GM19035 (cell line): ENCODE results near the gene TMEM125.

Source experiments
- ATAC-seq: cut with Tn5 transposase; IDR thresholded peaks from one replicate; pipeline ENCODE4 v1.9.1; 2021; ENCODE audit not compliant: unreplicated experiment

The TMEM125 gene

DNA sequence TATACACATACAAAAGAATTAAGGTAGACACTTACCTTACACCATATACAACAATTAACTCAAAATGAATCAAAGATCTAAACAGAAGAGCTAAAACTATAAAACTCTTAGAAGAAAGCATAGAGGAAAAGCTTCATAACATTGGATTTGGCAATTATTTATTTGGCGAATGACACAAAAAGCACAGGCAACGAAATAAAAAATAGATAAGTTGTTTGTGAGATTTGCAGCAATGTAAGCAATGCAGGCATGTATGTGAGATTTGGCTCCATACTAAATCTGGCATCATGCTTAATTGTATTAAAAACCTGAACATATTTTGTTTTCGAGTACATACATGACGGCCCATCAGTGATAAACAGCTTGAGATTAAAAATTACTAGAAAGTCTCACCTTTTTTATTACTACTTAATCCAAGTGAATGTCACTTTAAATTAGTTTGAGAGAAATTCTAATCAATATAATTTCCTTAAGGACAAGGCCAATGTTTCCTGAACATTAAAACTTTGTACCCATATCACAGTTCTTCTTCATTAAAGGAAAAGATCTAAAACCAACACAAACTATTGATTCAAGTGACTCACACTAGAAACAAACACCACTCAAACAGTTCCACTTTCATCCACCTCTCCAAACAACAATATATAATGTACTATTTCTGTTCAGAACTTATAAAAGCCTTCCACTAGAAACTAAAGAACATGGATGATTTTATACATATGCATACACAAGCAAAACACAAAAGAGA lies 23.1 kb upstream of the TMEM125 start:
- no peak for ATAC-seq

DNA sequence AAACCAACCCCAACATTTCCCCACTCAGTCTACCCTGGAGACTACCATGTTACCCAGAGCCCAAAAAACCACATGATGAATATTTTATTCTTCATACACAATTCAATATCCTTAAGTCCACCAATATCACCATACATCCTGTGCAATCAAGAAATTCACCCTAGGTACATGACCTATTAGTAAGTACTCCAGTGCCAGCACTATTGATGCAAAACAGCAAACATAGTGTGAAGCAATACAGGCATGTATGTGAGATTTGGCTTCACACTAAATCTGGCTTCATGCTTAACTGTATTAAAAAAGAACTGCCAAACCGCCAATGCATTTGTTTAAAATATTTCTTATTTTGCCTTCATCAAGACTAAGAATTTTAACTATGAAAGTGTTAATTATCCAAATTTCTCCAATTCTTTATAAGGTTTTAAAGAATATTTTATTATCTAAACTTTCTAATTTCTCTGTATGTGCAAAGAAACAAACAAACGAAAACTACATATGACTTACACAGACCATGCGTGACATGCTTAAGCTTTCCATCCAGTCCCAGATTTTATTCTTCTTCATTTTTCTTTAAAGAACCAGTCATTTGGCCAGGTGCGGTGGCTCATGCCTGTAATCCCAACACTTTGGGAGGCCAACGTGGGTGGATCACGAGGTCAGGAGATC lies 22.4 kb upstream of the TMEM125 start:
- ATAC-seq = no peak

DNA sequence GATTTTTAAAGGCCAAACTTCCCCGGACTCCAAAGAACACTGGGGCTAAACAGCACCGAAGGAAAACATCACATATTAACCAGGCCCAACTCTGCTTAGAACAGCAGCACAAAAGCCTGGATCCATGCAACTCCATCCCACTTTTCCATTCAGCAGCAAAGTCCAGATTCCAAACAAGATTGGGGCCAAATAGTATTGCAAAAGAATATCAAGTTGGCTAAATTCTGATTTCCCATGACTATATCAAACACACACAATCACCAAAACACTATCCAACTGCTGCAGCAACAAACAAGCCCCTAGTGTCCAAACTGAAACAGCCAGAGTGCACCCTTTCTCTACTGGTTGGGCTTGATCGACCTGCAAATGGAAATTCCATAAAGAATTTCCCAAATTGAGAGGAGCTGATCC lies 19.4 kb upstream of the TMEM125 start:
- ATAC-seq = no peak

DNA sequence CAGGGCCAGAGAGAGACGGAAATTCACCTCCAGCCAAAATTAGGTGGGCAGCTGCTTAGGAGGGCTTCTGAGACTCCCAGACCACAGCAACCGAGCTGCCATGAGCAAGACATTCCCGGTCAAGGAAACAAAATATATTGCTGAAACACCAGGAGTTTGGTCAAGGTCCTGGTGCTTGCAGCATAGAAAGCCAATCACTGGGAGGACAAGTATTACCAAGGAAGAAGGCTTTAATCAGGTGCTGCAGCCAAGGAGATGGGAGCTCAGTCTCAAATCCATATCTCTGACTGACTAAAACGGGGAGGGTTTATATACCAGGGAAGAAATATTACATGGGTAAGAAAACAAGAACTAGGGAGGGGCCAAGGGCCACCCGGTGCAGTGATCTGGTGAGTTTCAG lies 18.8 kb upstream of the TMEM125 start:
- ATAC-seq = no peak

DNA sequence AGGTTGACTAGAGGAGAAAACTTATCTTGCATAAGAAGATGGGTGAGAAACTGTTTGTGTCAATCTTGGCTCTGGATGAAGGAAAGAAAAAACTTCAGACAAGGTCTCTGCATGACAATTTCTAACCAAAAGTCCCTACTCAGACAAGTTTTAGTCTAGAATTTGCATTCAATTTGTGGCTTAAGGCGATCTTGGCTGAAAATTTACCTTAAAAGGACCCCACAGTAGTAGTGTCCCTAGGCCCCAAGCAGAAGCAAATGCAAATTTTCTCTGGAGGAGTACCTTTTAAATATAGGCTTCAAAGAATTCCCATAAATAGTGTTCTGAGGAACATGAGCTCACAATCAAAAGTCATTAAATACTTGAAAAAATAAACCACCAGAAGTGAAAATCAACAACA lies 17.6 kb upstream of the TMEM125 start:
- ATAC-seq = no peak

DNA sequence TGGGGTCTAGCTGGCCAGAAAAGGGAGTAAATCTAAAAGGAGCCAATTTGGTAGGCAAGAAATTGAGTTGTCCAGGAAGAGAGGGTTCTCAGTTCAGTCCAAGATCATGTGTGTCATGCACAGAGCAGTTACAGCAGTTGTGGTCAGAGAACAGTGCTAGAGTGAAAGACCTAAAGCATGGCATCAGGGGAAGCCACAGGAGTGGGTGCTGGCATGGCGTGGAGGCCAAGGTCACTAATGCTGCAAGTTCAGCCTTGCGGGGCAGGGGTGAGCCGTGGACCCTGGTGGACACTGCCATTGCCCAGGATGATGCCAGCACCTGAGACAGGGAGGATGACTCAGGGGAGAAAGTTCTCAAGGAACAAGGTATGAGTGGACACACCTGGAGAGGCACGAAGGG lies 16.6 kb upstream of the TMEM125 start:
- ATAC-seq = no peak

DNA sequence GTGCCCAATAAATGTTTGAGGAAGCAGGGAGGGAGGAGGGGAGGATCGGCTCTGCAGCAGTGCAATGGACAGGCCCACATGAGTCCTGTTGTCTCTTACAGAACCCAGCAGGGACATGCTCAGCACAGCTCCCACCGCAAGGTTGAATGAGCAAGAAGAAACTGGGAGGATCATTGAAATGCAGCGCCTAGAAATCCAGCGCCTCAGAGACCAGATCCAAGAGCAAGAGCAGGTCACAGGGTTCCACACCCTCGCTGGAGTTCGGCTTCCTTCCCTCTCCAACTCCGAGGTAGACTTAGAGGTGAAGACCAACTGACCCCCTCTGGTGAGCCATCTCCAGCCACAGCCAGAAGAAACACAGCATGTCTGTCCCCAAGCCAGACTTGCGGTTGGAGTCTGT lies 15.9 kb upstream of the TMEM125 start:
- no peak for ATAC-seq

DNA sequence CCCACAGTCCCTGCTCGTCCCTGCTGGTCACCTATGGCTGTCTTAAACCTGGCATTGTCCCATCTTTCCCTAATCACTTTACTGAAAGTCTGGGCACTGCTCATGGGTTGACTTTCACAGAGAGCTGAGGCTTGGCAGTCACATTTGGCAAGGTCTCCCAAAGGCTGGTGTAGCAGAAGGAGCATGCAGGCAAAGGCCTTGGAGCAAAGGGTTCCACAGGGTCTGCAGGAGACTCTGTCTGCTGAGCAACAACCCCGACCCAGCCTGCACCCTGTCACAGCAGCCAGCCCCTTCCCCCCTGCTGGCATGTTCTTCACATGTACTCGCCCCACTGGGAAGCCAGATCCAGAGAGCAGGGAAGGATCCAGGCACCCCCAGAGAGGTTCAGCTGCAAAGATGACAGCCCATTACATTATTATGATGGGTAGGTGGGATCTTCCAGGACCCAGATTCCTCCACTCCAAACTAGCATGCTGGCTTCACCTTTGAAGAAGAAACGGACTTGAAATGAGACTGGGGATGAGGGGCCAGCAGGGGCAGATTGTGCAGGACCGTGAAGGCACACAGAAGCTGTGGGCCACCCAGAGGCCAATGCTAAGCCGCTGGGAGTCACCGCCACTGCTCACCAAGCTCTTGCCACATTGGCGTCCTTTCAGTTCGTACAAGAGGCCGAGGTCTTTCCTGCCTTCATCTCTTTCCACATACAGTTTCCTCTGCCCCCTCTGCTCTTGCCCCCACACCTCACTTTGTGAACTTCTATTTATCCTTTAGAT lies 14.2 kb upstream of the TMEM125 start:
- ATAC-seq = no peak

DNA sequence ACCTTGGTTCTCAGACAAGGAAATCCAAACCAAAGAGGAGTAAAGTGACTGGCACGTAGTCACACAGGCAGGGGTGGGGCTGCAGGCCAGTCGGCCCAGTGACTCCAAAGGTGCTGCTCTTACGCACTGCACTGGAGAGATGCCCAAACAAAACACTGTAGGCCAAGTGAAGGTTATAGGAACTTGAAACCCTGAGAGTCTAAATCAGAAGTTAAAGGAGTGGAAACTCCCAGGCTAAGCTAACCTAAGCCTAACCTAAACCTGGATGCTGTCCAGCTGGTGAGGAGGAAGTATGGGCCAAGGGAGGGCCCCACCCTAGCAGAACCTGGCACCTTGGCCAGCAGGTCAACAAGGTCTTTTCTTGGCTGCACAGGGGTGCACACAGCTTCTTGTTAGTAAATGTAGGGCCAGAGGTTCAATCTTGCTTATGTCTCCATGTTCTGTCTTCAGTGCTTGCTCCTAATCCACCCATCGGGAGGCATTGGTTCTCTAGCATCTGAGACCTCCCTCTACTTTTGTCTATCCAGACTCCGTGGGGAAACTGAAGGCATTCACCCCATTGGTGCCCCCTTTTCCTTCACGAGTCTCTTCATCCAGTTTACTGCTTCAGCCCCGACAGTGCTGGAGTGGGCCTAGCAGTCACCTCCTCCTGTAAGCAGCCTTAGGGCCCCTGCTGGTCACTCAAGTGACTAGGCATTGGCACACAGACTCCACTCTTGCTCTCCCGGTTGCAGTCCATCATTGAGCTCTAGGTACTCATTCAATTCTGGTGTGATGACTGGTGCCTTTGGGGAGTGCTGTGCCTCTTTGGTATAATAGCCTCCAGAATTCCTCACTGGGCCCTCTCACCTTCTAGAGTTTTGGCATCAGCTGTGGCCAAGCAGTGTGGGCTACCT lies 12.9 kb upstream of the TMEM125 start:
- ATAC-seq = no peak

DNA sequence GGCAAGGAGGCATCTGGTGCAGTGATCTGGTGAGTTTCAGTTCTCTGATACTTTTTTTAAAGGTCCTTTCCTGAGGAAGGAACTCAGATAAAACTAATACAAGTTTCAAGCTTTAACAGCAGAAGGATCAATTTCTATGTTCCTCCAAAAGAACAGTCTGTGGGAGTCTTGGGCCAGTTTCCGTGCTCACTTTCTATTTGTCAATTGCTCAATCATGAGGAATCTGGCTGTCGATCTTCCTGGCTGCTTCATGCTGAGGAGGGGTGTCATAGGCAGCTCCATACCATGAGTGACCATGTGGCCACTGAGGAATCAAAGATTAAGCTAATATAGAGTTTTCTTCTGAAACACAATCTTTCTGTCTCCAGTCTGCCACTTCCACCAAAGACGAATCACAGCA lies 11.4 kb upstream of the TMEM125 start:
- ATAC-seq = no peak

DNA sequence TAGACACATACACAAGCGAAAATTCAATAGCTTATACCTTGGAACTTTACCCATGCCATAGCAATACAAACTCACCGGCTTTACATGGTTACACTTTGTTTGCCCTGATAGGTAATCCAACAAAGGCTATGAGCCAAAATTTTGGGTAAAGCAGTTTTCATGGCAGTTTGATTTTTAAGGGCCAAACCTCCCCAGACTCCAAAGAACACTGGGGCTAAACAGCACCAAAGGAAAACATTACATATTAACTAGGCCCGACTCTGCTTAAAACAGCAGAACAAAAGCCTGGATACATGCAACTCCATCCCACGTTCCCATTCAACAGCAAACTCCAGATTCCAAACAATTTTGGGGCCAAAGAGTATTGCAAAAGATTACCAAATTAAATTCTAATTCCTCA lies 4.4 kb upstream of the TMEM125 start:
- ATAC-seq = no peak

DNA sequence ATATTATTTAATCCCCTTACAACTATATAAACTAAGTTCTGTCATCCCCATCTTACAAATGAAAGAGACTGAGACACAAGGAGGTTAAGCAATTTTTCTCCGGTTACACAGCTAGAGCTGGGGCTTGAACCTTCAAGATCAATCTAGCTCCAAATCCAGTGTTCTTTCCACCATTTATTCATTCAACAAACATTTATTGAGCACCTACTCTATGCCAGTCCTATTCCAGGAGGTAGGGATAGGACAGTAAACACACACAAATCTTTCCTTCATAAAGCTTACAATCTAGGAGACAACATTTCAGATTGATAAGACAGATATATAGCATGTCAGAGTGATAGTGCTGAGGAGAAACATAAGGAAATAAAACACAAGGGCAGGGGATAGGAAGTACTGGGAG lies 2.9 kb upstream of the TMEM125 start:
- ATAC-seq = no peak

DNA sequence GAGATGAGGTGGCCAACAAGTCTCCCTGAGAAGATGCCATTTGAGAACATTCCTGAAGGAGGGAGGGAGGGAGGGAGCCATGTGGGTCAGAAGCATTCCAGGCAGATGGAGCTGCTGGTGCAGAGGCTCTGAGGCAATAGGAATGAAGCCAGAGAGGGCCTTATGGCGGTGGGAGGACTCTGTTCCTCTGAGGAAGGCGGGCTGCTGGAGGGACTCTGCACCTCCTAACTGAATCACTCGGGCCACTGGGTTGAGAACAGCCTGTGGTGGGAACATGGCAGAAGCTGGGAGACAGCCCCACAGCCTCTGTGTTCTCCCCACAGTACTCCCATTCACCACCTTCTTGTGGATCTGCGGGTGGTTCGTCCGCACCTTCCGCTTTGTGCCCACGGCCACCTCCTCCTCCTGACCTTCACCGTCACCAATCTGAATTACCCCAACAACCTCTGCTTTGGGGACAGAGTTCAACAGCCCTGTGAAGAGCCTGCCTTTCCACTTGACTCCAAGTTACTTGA lies 2.4 kb upstream of the TMEM125 start:
- no peak for ATAC-seq

DNA sequence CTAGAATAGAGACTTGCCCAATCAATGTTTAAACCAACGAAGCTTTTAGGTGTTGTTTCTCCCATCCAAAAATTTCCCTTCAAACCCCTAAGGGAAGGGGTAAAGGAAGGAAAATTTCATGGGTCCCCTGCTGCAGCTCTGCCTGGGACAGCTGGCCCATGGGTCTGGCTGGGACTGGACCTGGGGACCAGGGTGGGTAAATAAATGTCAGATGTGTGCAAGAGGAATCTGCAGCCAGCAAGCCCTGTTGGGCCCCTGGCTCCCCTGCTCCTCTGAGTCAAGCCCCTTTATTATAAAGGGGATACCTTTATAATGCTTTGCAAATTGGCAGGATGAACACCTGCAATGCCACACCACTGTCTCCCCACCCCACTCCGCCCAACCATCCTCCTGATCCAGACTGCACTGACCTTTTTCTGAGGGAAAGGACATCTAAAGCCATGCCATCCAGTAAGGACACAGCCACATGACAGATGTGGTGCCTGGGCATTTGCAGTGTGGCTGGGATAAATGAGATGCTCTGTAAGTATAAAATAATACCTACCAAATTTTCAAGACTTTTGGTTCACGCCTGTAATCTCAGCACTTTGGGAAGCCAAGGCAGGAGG lies 1.9 kb upstream of the TMEM125 start:
- ATAC-seq = no peak

DNA sequence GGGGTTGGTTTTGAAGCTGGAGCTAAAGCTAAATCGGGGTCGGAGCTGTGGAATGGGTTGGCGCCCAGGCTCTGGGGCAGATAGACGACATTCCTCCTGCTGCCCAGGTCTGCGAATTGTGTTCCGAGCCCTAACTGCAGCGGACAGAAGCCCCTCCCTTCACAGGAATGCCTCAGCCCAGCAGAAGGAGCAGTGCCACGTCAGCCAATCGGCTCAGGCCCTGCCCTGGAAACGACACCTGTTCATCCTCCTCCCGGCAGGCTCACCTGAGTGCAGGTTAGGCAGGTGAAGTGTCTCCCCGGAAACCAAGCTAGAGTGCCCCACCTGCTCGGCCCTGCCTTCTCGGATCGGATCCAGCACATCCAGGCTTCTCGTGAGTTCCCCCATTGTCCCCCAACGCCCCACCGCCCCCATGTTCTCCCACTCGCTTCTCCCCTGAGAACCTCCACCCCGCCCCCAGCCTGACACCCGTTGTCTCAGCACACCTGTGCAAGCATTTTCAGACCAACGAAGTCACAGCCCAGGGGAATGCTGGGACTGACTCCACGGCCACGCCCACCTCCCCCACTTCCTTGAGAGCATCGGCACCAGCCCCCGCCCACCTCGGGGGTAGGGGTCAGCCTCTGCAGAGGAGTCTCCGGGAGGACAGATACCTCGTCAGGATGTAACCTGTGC lies 775 bp downstream of the TMEM125 start:
- ATAC-seq = no peak

DNA sequence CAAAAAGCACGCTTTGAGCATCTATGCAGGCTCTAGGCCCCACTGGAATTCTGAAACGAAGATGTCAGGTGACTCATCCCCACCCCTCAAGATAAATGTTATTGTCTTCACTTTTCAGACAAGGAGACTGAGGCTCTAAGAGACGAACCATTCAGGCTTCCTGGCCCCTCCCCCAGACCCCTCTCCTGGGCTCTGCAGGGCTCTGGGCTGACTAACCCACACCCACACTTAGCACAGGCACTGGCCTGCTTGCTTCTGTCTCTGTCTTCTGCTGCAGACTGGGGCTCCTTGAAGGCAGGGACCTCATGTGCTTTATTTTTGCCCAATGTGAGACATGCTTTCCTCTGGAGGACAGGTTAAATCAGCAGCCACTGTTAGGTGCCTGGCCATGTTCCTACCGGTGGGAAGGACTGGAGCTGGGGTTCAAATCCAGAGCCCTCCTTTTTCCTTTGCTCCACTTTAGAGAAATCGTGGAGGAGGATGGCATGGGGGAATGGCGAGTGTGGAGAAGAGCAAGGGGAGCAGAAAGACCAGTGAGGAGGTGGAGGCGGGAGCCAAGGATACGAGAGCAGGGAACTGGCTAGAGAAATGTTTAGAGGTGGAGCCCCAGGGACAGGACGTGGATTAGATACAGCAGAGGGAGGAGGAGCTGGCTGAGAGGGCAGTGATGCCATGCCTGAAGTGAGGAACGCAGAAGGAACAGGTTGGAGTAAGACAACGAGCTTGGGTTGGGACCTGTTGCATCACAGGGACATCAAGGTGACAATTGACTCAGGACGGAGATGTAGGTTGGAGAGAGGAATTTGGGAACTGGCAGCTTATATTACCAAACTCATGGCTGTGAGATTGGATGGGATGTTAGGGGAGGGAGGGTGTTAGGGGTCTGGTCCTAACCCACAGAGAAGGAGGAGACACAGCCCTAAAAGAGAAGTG lies 1.7 kb downstream of the TMEM125 start:
- ATAC-seq = no peak

DNA sequence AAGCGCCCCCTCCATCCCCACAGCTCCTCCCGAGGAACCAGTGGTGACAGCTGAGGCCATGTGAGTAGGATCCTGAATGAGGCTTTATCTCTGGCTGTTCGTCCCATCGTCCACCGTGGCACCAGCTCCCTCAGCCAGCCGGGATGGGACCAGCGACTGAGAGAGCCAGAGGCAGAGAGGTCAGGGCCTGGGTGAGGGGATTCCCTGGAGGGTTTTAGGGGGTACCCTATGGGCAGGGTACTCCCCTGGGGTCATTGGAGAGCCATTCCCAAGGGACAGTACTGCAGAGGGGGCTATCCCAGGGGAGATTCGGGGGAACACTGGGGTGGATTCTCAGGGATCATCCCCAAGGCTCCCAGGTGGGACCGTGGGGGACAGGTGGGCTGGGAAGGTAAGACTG lies 2.4 kb downstream of the TMEM125 start:
- ATAC-seq = no peak

DNA sequence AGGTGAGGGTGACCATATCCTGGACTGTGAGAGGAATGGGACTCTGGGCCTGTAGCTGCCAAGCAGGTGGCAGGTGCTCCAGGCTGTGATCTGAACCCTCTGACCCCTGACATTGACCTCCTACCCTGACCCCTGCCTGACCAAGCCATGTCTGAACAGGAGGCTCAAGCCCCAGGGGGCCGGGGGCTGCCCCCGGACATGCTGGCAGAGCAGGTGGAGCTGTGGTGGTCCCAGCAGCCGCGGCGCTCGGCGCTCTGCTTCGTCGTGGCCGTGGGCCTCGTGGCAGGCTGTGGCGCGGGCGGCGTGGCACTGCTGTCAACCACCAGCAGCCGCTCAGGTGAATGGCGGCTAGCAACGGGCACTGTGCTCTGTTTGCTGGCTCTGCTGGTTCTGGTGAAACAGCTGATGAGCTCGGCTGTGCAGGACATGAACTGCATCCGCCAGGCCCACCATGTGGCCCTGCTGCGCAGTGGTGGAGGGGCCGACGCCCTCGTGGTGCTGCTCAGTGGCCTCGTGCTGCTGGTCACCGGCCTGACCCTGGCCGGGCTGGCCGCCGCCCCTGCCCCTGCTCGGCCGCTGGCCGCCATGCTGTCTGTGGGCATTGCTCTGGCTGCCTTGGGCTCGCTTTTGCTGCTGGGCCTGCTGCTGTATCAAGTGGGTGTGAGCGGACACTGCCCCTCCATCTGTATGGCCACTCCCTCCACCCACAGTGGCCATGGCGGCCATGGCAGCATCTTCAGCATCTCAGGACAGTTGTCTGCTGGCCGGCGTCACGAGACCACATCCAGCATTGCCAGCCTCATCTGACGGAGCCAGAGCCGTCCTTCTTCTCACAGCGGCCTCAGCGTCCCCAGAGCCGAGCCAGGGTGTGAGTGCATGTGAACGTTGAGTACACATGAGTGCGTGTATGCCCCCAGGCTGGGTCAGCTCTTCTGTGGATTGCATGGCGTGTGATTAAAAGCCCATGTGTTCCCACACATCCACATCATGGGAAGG lies 3.1 kb downstream of the TMEM125 start:
- ATAC-seq = no peak
